GM10248 (cell line): ENCODE measurements around the gene PLAC9.

Source experiments
- CTCF ChIA-PET: fragments of 300-600 bp; sonication (Branson Sonifier 250); formaldehyde crosslinking; extraction: SDS; loops from one replicate; lab custom pipeline; 2021; ENCODE audit warnings: antibody characterized with exemption; lab: Yijun Ruan, JAX
- POLR2A ChIA-PET: fragments of 350-650 bp; sonication (Branson Sonifier 250); formaldehyde crosslinking; extraction: SDS; loops from one replicate; lab custom pipeline; 2020; ENCODE audit warnings: antibody characterized with exemption; lab: Yijun Ruan, JAX
- DNase-seq: peaks from one replicate; pipeline ENCODE4 v3.0.0; 2012; ENCODE audit errors: extremely low spot score
- CTCF ChIP-seq: IDR thresholded peaks from 2 replicates; pipeline ENCODE4 v1.5.1; 2012; ENCODE audit warnings: mild to moderate bottlenecking, low read depth; ENCODE audit errors: extremely low read depth, missing control alignments, control extremely low read depth

PLAC9 gene

GRCh38 chr10:80164596-80164995 is 32.1 kb downstream of the PLAC9 start:
- DNase-seq, result no peak
- TF ChIP-seq CTCF, result no peak
- ChIA-PET POLR2A (no interaction called here), CTCF (interaction anchor here (1.0 to 1.5 kb wide), 3 partner anchors 21 to 32 kb away, joined by 3 to 4 read pairs (median 4); no protein-coding TSS in a partner anchor)

DNA sequence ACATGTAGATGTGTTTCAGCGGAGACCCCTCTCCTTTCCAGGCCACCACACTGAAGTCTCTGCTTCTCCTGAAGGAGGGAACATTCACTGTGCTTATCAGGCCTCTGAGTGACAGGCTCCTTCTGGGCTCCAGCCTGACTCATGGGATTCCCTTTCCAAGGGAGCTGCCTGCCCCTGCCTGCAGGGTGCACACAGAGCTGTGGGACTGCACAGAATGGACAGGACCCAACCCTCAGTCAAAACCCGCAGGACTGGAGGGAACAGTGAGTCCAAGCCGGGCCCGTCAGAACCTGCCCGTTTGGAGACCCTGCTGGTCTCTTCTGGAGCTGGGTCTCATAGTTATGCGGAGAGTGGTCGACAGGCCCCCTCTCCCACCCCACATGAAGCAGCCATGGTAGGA is 32.6 kb downstream of the PLAC9 start:
- ChIA-PET CTCF (interaction anchor here (1.0 to 1.5 kb wide), 3 partner anchors 30 to 56 kb away, joined by 3 to 4 read pairs (median 4); no protein-coding TSS in a partner anchor), POLR2A (interaction anchor here (0.6 kb wide), 1 partner anchor 17 kb away, joined by 3 read pairs; no protein-coding TSS in a partner anchor)
- TF ChIP-seq CTCF, result no peak
- no peak for DNase-seq

DNA sequence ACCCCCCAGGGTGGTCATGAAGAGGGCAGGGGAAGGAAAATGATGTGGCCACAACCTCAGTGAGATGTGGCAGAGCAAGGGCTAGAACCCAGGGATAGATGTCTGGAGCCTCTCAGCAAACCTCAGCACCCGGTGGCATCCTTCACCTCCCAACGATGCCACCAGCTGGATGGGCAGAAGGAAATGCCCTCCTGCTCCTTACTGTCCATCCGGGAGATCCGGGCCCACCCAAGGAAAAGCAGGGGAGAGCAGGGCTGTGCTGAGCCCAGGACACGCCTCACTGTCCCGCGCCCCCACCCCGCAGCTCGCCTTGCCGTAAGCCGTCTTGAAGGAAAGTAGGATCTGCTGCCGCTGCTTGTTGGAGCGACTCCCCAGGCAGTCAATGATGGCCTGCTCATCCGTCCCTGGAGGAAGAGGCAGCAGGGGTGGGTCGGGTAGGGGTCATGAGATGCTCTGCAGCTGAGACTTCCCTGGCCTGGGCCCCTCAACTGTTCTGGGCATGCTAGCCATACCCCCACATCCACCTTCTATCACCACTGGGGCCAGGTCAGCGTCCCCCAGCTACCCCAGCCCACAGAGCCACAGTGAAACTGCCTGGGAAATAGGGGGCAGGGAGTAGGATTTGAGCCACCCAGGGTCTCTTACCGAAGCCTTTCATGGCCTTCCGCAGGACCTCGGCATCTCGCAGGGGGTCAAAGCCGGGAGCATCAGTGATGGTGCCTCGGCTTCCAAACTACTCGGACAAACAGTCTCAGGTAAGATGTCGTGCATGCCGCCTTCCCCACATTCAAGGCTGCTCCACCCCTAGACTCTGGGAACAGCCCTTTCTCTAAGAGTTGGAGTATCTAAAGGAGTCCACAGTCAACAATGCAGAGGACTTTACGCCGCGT is 34.3 kb downstream of the PLAC9 start:
- DNase-seq, result no peak
- ChIA-PET POLR2A (interaction anchor here (0.7 kb wide), 1 partner anchor 24 kb away, joined by 3 read pairs; no protein-coding TSS in a partner anchor), CTCF (interaction anchor here (1.0 to 3.6 kb wide), 5 partner anchors 17 to 55 kb away, joined by 3 to 16 read pairs (median 7); no protein-coding TSS in a partner anchor)
- no peak for TF ChIP-seq CTCF

- DNase-seq, result no peak
- TF ChIP-seq CTCF, result no peak
- CTCF ChIA-PET, result interaction anchor here (1.0 to 3.6 kb wide), 5 partner anchors 17 to 55 kb away, joined by 3 to 16 read pairs (median 7); no protein-coding TSS in a partner anchor
- POLR2A ChIA-PET, result no interaction called here
Observed at GRCh38 chr10:80167471-80168161, 35.1 kb downstream of the PLAC9 start.

GRCh38 chr10:80168162-80168511 is 35.6 kb downstream of the PLAC9 start:
- ChIA-PET CTCF (interaction anchor here (0.7 to 3.6 kb wide), 8 partner anchors 9 to 98 kb away, joined by 3 to 16 read pairs (median 3); no protein-coding TSS in a partner anchor), POLR2A (no interaction called here)
- no peak for TF ChIP-seq CTCF

More at GRCh38 chr10:80168162-80168511, 35.6 kb downstream of the PLAC9 start:
- DNase-seq, result no peak
